Natural killer cell (primary cell): ENCODE measurements around the gene DOP1A. TPM values are rescaled to one million over a fixed set of nuclear protein-coding genes. Genes with fewer than 3 reads are reported as not detected.

Source experiments
- ATAC-seq, 3 donors: fragments of 150-1000 bp in 2 of 3; fragments of 200-7000 bp in 1 of 3; cut with Tn5 transposase; 1 replicate in 1 of 3; 2 replicates in 2 of 3; pipeline ENCODE4 v1.10.0; 2021; ENCODE audit warnings: mild to moderate bottlenecking in 2 of 3, moderate library complexity in 2 of 3
- DNase-seq, 2 donors: peaks; one replicate each; pipeline versions ENCODE4 v3.0.0 to v3.0.0-alpha.2; 2013 to 2021; ENCODE audit warnings: mixed read lengths in 1 of 2
- H3K27ac ChIP-seq: one replicate; pipeline ENCODE4 v1.5.1; 2013; ENCODE audit warnings: mild to moderate bottlenecking, low read length
- H3K27me3 ChIP-seq: one replicate; pipeline ENCODE4 v1.6.1; 2013; ENCODE audit warnings: low read length; ENCODE audit not compliant: control insufficient read depth, insufficient read depth
- H3K36me3 ChIP-seq: one replicate; pipeline ENCODE4 v1.6.1; 2013; ENCODE audit warnings: low read length; ENCODE audit not compliant: control insufficient read depth, insufficient read depth
- H3K4me1 ChIP-seq: one replicate; pipeline ENCODE4 v1.6.1; 2013; ENCODE audit warnings: low read length; ENCODE audit not compliant: control insufficient read depth, insufficient read depth
- H3K4me3 ChIP-seq: one replicate; pipeline ENCODE4 v1.5.1; 2013; ENCODE audit warnings: low read length
- H3K9me3 ChIP-seq: one replicate; pipeline ENCODE4 v1.6.1; 2013; ENCODE audit warnings: low read length; ENCODE audit not compliant: control insufficient read depth, insufficient read depth
- H3K27ac Mint-ChIP-seq, 2 donors: one replicate each; pipeline ENCODE4 v1.8.0; 2022; ENCODE audit warnings: mild to moderate bottlenecking in 2 of 2, mixed read lengths in 2 of 2, moderate library complexity in 1 of 2
- H3K27me3 Mint-ChIP-seq, 2 donors: one replicate each; pipeline ENCODE4 v1.8.0; 2022; ENCODE audit warnings: low read depth in 2 of 2, mixed read lengths in 2 of 2
- H3K36me3 Mint-ChIP-seq: one replicate; pipeline ENCODE4 v1.8.0; 2022; ENCODE audit warnings: mixed read lengths
- H3K4me1 Mint-ChIP-seq, 2 donors: one replicate each; pipeline ENCODE4 v1.8.0; 2022; ENCODE audit warnings: mixed read lengths in 2 of 2
- H3K4me3 Mint-ChIP-seq: one replicate; pipeline ENCODE4 v1.8.0; 2022; ENCODE audit warnings: mild to moderate bottlenecking, moderate library complexity, mixed read lengths
- H3K9me3 Mint-ChIP-seq, 2 donors: one replicate each; pipeline ENCODE4 v1.8.0; 2022; ENCODE audit warnings: mixed read lengths in 2 of 2
- CTCF ChIP-seq: fragments of 200-600 bp; IDR thresholded peaks from one replicate; pipeline ENCODE4 v1.8.0; 2022; ENCODE audit warnings: antibody characterized with exemption
- WGBS: methylation state at CpG from one replicate; pipeline ENCODE4 v1.1.7; 2013; ENCODE audit warnings: missing lambda C conversion rate; ENCODE audit not compliant: insufficient coverage; 5-methylcytosine and 5-hydroxymethylcytosine counted together
- intact Hi-C: fragments of 100-400 bp; cut with micrococcal nuclease; formaldehyde crosslinking; loops from one replicate; pipeline ENCODE4 v1.14.2; 2022
- total RNA-seq, 4 donors: library from RNA; stranded (reverse); fragments of 120-200 nt in 1 of 4; gene quantifications; one replicate each; pipeline versions ENCODE4 v1.2.3 to v1.2.4, GENCODE V29; 2013 to 2022

The DOP1A gene
- total RNA-seq, 3 donors from 2014 or later (not counting 1 experiment from before 2014, with no cell fraction given): 23.5 to 36.7 (median 30.1) TPM

- no peaks in the 10 kb centered on the region for H3K9me3 ChIP-seq
- no peaks in the 10 kb centered on the region for H3K9me3 Mint-ChIP-seq
- no peak overlapping the region for H3K4me3 Mint-ChIP-seq
- H3K4me3 ChIP-seq: no peak overlapping the region
- DNase-seq (no peak), ATAC-seq (no peak)
- no peaks in the 10 kb centered on the region for H3K27me3 ChIP-seq
- no peaks in the 10 kb centered on the region for H3K36me3 Mint-ChIP-seq
- H3K27ac Mint-ChIP-seq: no peak overlapping the region
- H3K27ac ChIP-seq: no peak overlapping the region
- peaks cover 28 to 32% of the 10 kb centered on the region in 2 donors for H3K4me1 Mint-ChIP-seq
- no peaks in the 10 kb centered on the region for H3K27me3 Mint-ChIP-seq
- intact Hi-C loops: loop anchor here (5.0 kb wide), 3 partner anchors 148 to 1158 kb away; partner anchors contain the start of genes CEP162 and IBTK
- peaks cover 15% of the 10 kb centered on the region for H3K4me1 ChIP-seq
- TF ChIP-seq CTCF: no peak
- no peaks in the 10 kb centered on the region for H3K36me3 ChIP-seq
These were observed 2.2 kb downstream of the DOP1A start for GRCh38 chr6:83069633-83070032.

GRCh38 chr6:83071023-83071422, 3.6 kb downstream of the DOP1A start:
- Mint-ChIP-seq H3K9me3 (no peaks in the 10 kb centered on the region), H3K4me1 (peaks cover 20 to 31% of the 10 kb centered on the region in 2 donors), H3K27ac (no peak overlapping the region), H3K4me3 (no peak overlapping the region), H3K36me3 (no peaks in the 10 kb centered on the region), H3K27me3 (no peaks in the 10 kb centered on the region)
- Histone ChIP-seq H3K9me3 (no peaks in the 10 kb centered on the region), H3K4me1 (peaks cover 9% of the 10 kb centered on the region), H3K36me3 (no peaks in the 10 kb centered on the region), H3K27me3 (no peaks in the 10 kb centered on the region), H3K27ac (no peak overlapping the region), H3K4me3 (no peak overlapping the region)
- ATAC-seq (no peak), DNase-seq (no peak)
- TF ChIP-seq CTCF: no peak
- 73% methylated on average over 4 of the region's 4 CpGs for WGBS
- intact Hi-C loops: no loop called here

GRCh38 chr6:83071707-83072106, 4.2 kb downstream of the DOP1A start:
- Mint-ChIP-seq H3K27ac (no peak overlapping the region), H3K4me3 (no peak overlapping the region), H3K9me3 (no peaks in the 10 kb centered on the region), H3K4me1 (peaks cover 17 to 31% of the 10 kb centered on the region in 2 donors), H3K27me3 (no peaks in the 10 kb centered on the region), H3K36me3 (no peaks in the 10 kb centered on the region)
- TF ChIP-seq CTCF: no peak
- Histone ChIP-seq H3K27ac (no peak overlapping the region), H3K4me3 (no peak overlapping the region), H3K36me3 (no peaks in the 10 kb centered on the region), H3K4me1 (peaks cover 9% of the 10 kb centered on the region), H3K9me3 (no peaks in the 10 kb centered on the region), H3K27me3 (no peaks in the 10 kb centered on the region)
- intact Hi-C loops: no loop called here
- WGBS: no CpG with 5 or more reads among the region's 1 CpG
- DNase-seq (no peak), ATAC-seq (no peak)

- H3K27me3 Mint-ChIP-seq: no peaks in the 10 kb centered on the region
- peaks cover 17 to 29% of the 10 kb centered on the region in 2 donors for H3K4me1 Mint-ChIP-seq
- no peaks in the 10 kb centered on the region for H3K36me3 Mint-ChIP-seq
- H3K36me3 ChIP-seq: no peaks in the 10 kb centered on the region
- no peaks in the 10 kb centered on the region for H3K9me3 Mint-ChIP-seq
- intact Hi-C loops: no loop called here
- TF ChIP-seq CTCF: no peak
- WGBS: 100% methylated on average over 1 of the region's 2 CpGs
- H3K4me3 Mint-ChIP-seq: no peak overlapping the region
- H3K27ac ChIP-seq: no peak overlapping the region
- no peak overlapping the region for H3K27ac Mint-ChIP-seq
- DNase-seq: no peak
- H3K27me3 ChIP-seq: no peaks in the 10 kb centered on the region
- no peak overlapping the region for H3K4me3 ChIP-seq
- no peaks in the 10 kb centered on the region for H3K9me3 ChIP-seq
- peaks cover 9% of the 10 kb centered on the region for H3K4me1 ChIP-seq
- ATAC-seq: no peak
These were observed 5.3 kb downstream of the DOP1A start for GRCh38 chr6:83072726-83073125.
